ENCODE data around the gene KRTAP12-4.
"Not testable (repeated sequence)": the region's sequence is repeated elsewhere in the genome, so short reads cannot be mapped to it uniquely, and the experiment has no call there.

Gene KRTAP12-4, protein sequence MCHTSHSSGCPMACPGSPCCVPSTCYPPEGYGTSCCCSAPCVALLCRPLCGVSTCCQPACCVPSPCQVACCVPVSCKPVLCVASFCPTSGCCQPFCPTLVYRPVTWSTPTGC

DNA sequence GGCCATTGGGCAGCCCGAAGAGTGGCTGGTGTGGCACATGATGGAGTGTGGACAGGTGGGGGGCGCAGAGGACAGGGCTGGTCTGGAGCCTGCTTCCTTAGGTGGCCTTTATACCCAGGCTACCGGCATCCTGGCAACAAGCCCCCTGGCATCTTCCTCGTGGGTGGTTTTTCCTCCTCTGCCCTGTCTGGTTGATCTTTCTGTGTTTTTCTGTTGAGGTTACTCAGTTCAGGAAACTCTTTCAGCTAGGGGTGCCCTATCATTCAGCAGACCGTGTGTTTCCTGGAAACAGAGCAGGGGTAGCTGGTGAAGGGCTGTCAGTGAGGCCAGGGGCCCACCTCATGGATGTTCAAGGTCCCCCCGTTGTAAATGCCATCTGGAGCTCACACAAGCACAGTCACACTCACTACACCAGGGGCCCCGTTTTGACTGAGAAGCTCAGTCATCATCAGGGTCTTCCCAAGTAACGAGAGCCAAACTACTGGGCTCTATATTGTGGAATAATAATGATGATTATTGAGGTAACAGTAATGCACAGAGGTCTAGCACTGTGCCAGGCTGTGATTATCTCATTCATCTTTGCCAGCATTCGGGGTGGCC lies at the start of gene KRTAP12-4:
TSS of gene KRTAP12-4 (minus strand) at position 84 of the 600 bp plus-strand sequence. CDS start at position 39, 45 bp downstream.
- no peak for DNase-seq

DNA sequence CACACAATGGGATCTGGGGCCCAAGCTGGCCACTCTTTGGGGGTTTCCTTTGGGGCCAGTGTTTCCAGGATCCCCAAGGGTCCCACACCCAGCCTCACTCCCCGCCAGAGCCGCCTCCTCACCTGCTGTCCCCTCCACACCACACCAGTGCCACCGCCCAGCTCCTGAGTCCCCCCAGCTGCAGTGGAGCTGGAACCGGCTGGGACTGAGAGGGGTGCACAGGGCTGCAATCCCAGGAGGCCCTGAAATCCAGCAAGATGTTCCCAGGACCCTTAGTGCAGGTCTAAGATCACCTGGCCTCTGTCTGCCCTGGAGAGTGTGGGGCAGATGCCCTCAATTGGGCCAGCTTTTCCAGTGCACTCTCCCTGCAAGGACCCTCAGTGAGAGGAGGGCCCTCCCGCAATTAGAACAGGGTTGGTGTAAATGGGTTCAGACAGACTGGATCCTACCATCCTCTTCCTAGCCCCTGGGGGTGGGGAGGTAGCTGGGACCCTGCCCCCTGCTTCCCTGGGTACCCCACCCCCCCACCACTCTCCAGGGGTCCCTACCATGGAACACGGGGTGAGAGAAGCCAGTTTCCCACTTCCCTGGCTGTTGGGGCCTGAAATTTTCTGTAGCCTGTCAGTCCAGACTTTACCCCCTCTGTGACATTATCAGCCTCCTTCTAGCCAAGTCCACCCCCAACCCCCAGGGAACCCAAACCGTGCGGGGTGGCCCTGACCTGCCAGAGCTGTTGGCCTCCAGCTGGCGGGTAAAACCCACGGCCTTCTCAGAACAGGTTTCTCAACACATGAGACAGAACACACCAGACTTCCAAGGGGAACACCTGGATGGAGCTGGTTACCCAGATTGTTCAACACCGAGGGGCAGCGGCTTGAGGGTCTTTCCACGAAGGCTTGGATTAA lies 49.5 kb upstream of the KRTAP12-4 start:
- DNase-seq: no peak

DNA sequence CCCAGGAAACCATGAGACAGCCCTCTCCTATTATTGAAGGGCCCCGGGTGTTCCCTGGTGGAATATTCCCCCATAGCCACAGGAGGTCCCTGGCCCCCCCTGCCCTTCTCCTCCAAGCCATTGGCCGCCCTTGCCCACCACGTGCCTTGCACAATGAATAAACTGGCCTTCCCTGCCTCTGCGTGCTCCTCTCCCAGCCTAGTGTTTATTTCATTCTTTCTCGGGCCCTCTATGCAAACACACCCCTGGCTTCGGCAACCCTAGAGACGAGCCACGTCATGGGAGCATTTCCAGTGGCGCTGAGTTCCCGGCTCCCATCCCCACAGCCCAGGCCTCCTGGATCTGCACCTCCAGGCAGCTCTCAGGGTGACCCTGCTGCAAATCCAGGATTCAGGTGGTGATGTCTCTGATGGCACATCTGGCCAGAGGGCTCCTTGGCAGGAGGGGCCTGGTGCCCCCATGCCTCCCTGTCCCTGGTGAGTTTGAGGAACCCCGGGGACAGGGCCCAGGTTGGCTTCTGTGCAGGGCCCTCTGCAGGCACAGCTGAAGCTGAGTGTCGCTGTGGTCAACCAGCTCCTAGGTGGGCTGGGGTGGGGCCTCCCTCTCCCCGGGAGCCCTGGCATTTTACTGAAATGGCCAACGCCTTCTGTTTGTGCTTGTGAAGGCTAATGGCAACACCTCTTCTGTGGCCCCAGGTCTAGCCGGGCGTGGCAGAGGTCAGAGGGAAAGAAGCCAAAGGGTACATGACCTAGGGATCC lies 48.7 kb upstream of the KRTAP12-4 start:
- DNase-seq: no peak

DNA sequence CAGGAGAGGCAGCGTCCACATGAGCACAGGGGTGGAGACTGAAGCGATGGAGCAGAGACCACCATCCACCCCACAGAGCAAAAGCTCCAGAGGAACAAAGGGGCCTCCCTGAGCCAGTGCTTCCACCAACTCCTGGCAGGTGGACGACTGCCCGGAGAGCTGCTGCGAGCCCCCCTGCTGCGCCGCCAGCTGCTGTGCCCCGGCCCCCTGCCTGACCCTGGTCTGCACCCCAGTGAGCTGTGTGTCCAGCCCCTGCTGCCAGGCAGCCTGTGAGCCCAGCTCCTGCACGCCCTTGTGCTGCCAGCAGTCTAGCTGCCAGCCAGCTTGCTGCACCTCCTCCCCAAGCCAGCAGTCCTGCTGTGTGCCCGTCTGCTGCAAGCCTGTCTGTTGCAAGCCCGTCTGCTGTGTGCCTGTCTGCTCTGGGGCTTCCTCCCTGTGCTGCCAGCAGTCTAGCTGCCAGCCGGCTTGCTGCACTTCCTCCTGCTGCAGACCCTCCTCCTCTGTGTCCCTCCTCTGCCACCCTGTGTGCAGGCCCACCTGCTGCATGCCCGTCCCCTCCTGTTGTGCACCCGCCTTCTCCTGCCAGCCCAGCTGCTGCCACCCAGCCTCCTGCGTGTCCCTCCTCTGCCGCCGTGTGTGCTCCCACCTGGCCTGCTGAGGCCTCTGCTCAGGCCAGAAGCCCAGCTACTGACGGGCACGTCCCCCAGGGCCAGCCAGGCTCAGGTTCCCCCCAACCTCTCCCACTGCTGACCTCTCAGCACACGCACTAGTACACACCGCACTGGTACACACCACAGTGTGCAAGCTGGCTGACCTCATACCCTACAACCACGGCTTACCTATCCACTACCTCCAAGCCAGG lies 47.9 kb upstream of the KRTAP12-4 start:
- DNase-seq: no peak

DNA sequence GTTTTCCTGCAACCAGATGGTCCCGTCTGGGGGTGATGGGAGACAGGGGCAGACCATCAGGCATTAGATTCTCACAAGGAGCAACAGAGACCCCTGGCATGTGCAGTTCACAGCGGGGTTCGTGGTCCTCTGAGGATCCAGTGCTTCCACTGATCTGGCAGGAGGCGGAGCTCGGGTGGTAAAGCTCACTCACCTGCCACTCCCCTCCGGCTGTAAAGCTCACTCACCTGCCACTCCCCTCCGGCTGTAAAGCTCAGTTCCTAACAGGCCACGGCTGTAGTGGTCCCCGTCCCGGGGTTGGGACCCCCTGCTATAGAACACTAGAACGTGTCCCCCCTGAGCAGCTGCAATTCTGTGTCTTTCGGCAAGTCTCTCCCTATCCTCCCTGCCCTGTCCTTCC lies 47.1 kb upstream of the KRTAP12-4 start:
- DNase-seq: no peak

DNA sequence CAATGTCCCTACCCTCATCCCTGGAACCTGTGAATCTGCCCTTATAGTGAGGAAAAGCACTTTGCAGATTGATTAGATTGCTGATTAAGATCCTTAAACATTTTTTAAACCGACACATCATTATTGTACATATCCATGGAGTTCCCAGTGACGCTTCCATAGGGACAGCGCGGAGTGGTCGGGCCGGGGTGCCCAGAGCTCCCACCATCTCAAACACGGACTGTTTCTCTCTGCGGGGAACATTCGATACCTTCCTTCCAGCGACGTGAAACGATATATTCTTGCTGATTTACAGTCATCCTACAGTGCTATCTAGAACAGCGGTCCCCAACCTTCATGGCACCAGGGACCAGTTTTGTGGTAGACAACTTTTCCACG lies 46.6 kb upstream of the KRTAP12-4 start:
- no peak for DNase-seq

DNA sequence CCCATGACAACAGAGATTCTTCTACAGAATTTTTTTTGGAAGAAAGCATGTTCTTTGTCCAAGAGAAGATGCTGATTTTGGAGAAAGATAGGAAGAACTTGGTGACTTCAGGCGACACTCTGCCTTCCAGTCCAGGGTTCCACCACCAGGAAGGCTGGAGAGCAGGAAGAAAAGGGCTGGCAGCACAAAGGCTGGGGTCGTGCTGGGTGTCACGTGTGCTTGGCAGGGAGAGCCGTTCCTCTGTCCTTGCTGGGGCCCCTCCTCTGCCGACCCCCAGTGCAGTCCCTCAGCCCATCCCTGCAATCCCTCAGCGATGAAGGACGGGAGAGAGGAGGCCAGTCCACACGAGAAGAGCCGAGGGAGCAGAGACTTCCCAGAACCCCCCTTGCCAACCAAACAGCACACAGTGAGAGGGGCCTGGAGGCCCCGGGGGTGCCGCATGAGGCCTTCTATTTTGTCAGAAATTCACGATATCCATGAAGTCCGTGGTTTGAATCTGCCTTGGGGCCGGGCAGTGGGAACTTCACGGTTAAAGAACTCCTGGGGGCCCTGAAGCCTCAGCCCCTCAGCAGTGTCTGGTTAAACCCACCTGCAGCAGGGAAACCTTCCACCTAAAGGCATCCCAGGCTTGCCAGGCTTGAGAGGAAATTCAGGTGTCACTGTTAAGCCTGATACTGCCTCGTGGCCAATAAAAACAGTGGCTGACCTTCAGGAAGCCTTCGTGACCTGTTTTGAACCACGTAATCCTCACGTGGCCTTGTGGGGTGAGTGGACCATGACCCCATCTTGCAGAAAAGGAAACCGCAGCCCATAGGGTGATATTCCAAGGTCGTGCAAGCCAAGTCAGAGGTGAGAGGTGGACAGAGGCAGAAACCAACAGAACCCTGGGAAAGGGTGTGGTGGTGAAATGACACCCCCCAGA lies 45.9 kb upstream of the KRTAP12-4 start:
- no peak for DNase-seq

DNA sequence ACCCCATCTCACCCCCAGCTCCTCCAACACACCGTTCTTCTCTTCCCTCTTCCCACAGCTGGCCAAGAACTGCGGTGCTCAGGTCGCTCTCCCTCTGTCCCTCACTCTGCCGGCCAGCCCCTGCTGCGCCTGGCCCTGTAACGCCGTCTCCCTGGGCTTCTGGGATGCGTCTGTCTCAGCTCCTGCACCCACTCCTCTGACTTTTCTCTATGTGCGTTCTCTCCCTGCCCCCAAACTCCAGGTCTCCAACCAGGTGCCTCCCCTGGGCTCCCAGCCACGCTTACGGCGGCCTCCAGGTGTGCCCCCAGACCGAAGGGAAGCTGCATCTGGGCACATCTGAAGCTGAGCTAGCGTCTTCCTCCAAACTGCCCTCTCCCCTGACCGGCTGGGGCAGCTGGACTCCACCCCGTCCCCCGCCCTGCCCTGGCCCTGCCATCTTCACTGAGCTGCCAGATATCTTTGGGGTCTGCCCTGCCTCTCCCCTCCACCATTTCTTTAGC lies 45.1 kb upstream of the KRTAP12-4 start:
- DNase-seq: no peak

DNA sequence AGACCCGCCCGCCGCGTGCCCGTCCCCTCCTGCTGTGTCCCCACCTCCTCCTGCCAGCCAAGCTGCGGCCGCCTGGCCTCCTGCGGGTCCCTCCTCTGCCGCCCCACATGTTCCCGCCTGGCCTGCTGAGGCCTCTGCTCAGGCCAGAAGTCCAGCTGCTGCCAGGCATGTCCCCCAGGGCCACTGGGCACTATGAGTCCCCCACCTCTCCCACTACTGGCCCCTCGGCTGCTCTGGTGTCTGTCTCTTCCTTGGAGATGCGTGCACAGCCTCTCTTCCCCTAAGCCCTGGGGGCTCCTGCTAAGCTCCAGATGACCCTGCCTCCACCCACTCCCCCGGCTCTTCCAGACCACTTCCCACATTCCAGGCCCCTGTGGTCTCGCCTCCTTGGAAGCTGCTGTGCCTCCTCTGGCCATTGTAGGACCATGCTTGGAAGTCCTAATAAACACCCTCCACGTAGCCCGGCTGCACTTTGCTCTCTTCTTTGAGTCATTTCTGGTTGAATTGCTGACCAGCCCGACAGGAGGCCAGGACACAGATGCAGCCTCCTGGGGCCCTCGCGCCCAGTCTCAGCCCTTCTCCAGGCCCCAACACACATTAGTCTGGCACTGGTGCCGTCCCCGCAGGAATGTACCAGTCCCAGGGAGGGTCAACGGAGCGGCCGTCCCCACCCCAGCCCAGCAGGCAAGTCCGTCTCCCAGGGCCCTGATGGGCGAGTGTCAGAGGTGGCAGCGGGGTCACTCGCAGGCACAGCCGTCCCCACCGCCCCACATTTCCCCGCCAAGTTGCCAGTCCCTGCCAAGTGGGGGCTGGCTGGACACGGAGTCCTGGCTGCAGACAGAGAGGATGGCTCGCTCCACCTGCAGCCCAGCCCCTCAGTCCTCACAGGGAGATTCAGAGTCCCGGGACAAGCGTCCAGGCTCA lies 43.6 kb upstream of the KRTAP12-4 start:
- no peak for DNase-seq

DNA sequence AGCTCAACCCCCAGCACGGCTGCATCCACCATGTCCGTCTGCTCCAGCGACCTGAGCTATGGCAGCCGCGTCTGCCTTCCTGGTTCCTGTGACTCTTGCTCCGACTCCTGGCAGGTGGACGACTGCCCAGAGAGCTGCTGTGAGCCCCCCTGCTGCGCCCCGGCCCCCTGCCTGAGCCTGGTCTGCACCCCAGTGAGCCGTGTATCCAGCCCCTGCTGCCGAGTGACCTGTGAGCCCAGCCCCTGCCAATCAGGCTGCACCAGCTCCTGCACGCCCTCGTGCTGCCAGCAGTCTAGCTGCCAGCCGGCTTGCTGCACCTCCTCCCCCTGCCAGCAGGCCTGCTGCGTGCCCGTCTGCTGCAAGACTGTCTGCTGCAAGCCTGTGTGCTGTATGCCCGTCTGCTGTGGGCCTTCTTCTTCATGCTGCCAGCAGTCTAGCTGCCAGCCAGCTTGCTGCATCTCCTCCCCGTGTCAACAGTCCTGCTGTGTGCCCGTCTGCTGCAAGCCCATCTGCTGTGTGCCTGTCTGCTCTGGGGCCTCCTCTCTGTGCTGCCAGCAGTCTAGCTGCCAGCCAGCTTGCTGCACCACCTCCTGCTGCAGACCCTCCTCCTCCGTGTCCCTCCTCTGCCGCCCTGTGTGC lies 42.8 kb upstream of the KRTAP12-4 start, which contains the start of gene KRTAP10-12:
TSS of gene KRTAP10-12 (plus strand) at position 1 of the 639 bp plus-strand sequence. CDS start at position 31, 30 bp downstream.
- not testable (repeated sequence) for DNase-seq

DNA sequence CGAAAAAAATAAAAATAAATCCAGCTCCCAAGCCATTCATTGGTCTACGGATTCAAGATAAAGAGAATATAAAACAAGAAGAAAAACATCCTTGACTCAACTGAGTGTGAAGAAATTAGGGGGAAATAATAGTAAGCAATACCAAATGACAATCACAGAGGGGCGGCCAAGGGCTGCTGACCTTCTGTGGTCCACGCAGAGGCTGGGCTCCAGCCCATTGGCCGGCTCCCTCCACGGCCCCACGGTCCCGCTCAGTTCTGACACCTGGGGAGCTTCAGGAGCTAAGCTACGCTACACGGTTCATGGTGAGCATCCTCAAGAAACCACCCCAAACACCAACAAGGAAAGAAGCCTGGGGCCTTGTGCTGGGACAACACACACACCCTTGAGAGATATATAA lies 42.1 kb upstream of the KRTAP12-4 start:
- DNase-seq: no peak

DNA sequence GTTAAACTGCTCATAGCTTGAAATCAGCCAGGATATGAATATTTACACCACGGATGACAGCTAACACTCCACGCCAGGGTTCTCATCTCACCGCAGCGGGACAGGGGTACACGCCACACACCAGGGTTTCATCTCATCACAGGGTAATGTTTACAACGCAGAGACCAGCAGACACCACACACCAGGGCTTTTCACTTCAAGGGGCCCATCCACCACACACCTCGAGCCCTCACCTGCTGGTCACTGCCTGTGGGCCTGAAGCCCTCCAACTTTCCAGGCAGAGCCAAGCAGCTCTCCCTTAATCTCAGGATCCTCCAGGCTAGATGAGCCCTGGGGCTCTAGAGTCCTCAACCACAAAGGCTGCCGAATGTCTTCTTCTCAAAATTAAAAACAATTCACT lies 41.2 kb upstream of the KRTAP12-4 start:
- no peak for DNase-seq

DNA sequence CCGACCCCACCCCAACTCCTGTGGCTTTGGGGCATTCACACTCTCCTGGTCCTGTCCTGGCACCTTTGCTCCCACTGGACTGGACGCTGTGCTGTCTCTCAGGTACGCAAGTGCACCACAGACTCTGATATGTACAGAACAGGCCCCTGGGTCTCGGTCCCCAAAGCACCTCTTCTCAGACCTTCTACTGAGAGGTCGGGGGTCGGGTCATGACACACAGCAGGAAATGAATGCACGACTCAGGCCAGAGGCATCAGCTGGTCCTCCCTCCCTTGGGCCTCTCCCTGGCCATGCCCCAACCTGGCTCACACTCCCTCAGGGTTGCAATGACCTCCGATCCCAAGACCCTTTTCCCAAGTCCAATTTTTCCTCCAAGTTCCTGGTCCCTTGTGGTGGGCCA lies 40.7 kb upstream of the KRTAP12-4 start:
- no peak for DNase-seq

DNA sequence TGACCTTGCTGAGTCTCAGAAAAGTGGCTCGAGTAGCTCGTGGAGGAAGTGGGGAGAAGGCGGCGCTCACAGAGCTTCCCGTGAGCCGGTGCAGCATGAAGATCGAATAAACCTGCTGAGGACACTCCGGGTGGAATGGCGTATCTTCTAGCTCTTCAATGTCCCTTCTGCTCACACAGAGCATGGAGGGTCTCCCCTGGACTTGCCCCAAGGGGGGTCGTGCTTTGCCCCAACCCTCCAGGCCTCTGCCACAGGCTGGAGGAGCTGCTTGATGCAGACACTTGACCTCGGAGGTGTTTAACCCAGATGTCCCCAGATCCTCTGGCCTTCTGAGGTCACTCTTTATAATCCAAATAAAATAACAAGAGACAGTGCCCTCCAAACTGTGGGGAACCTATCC lies 40.3 kb upstream of the KRTAP12-4 start:
- DNase-seq: no peak

DNA sequence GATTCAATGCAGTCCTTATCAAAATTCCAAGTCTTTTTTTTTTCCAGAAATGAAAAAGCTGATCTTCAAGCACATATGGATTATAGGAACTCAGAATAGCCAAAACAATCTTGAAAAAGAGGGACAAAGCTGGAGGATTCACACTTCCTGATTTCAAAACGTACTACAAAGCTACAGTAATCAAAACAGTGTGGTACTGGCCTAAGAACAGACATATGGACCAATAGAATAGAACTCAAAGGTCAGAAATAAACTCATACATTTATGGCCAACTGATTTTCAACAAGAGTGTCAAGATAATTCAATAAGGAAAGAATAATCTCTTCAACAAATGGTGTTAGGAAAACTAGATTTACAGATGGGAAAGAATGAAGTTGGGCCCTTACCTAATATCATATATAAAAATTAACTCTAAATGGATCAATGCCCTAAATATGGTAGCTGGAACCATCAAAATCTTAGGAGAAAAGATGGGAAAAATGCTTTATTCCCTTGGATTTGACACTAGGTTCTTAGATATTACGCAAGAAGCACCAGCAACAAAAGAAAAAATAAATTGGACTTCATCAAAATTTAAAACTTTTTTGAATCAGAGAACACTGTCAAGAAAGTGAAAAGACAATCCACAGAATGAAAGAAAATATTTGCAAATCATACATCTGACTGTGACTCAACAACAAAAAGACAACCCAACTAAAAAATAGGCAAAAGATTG lies 38.5 kb upstream of the KRTAP12-4 start:
- no peak for DNase-seq

DNA sequence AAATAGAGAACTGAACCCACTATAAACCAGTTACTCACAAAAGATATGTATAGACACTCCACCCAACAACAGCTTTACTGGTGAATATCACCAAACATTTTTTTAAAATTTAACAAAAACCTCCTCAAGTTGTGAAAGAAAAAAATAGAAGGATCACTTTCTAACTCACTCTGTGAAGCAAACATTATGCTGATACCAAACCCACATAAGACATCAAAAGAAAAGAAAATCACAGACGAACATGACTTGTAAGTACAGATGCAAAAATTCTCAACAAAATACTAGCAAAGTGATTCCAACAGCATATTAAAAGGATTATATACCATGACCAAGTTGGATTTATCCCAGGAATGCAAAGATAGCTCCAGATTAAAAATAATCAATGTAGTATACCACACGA lies 37.2 kb upstream of the KRTAP12-4 start:
- no peak for DNase-seq

DNA sequence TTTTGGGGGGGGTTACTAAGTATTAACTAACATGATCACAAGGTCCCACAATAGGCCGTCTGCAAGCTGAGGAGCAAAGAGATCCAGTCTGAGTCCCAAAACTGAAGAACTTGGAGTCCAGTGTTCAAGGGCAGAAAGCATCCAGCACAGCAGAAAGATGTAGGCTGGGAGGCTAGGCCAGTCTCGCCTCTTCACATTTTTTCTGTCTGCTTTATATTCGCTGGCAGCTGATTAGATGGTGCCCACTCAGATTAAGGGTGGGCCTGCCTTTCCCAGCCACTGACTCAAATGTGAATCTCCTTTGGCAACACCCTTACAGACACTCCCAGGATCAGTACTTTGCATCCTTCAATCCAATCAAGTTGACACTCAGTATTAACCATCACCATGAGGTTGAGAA lies 35.3 kb upstream of the KRTAP12-4 start:
- DNase-seq: not testable (repeated sequence)

DNA sequence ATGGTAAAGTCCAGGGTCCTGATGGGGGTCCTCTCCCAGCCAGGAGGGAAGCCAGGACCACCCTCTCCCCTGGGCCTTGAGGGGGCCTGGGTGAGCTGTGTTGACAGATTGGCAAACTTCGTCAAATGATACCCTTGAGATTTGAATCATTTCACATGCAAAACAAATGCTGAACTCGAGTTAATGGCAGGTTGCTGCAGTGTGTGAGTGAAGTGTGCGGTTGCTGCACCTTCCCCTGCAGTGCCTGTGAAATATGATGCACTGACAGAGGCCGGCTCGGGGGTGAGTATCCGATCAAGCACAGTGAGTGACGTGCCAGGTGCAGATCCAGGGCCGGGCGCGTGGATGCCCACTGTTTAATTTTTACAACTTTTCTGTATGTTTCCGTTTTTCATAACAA lies 33.2 kb upstream of the KRTAP12-4 start:
- no peak for DNase-seq
